IMR-90 (cell line): ENCODE results near the gene CORO1C. TPM values are rescaled to one million over a fixed set of nuclear protein-coding genes. Genes with fewer than 3 reads are reported as not detected.

Source experiments
- ATAC-seq: fragments of 200-7000 bp; cut with Tn5 transposase; 2 replicates; pipeline ENCODE4 v1.9.1; 2020; ENCODE audit warnings: low read depth, mild to moderate bottlenecking, moderate library complexity
- BruUV-seq: library from RNA; stranded (reverse); fragments of 400-500 nt; replicated peaks from 2 replicates; lab custom pipeline; 2021; lab: Mats Ljungman, UMichigan
- CTCF ChIA-PET: fragments of 300-600 bp; formaldehyde crosslinking; extraction: SDS; loops from one replicate; lab custom pipeline; 2021; ENCODE audit warnings: antibody characterized with exemption; lab: Yijun Ruan, JAX
- POLR2A ChIA-PET: fragments of 300-600 bp; sonication (Branson Sonifier 250); formaldehyde crosslinking; loops from one replicate; lab custom pipeline; 2022; ENCODE audit warnings: antibody characterized with exemption; ENCODE audit not compliant: unreplicated experiment; lab: Charles Lee
- DNase-seq: peaks from one replicate; pipeline ENCODE4 v3.0.0; 2013
- H2AFZ ChIP-seq: replicated peaks from 2 replicates; pipeline ENCODE3; 2013; ENCODE audit warnings: low read length, mild to moderate bottlenecking; ENCODE audit not compliant: poor library complexity
- H2AK5ac ChIP-seq: 2 replicates; pipeline ENCODE4 v1.6.1; 2013; ENCODE audit warnings: low read depth, low read length, inconsistent platforms
- H2AK9ac ChIP-seq: replicated peaks from 2 replicates; pipeline ENCODE3; 2013; ENCODE audit warnings: mild to moderate bottlenecking, low read depth, low read length, moderate library complexity; ENCODE audit not compliant: poor library complexity
- H2BK120ac ChIP-seq: 2 replicates; pipeline ENCODE4 v1.6.1; 2013; ENCODE audit warnings: low read depth, low read length, inconsistent platforms
- H2BK15ac ChIP-seq: 3 replicates; pipeline ENCODE4 v1.6.1; 2013; ENCODE audit warnings: low read depth, low read length, inconsistent platforms
- H2BK20ac ChIP-seq: 2 replicates; pipeline ENCODE4 v1.6.1; 2013; ENCODE audit warnings: low read depth, mild to moderate bottlenecking, inconsistent platforms, low read length, moderate library complexity
- H2BK5ac ChIP-seq: 2 replicates; pipeline ENCODE4 v1.6.1; 2013; ENCODE audit warnings: mild to moderate bottlenecking, low read depth, low read length, inconsistent platforms; ENCODE audit not compliant: poor library complexity, severe bottlenecking
- H3K14ac ChIP-seq: replicated peaks from 2 replicates; pipeline ENCODE4 v1.6.1; 2013; ENCODE audit warnings: low read depth, low read length, inconsistent platforms
- H3K18ac ChIP-seq: 2 replicates; pipeline ENCODE4 v1.6.1; 2013; ENCODE audit warnings: low read depth, low read length, control low read depth
- H3K23ac ChIP-seq: 2 replicates; pipeline ENCODE4 v1.6.1; 2013; ENCODE audit warnings: low read depth, low read length, inconsistent platforms
- H3K27ac ChIP-seq: 2 replicates; pipeline ENCODE4 v1.5.1; 2013; ENCODE audit warnings: mild to moderate bottlenecking, control low read depth, low read length; ENCODE audit not compliant: insufficient read depth
- H3K27me3 ChIP-seq: 2 replicates; pipeline ENCODE4 v1.6.1; 2013; ENCODE audit warnings: low read length; ENCODE audit not compliant: control insufficient read depth, insufficient read depth
- H3K36me3 ChIP-seq: 2 replicates; pipeline ENCODE4 v1.6.1; 2013; ENCODE audit warnings: low read length, mixed read lengths; ENCODE audit not compliant: control insufficient read depth, insufficient read depth
- H3K4ac ChIP-seq: 2 replicates; pipeline ENCODE4 v1.6.1; 2013; ENCODE audit warnings: low read depth, low read length, inconsistent platforms
- H3K4me1 ChIP-seq: 2 replicates; pipeline ENCODE4 v1.6.1; 2013; ENCODE audit warnings: low read length, mixed read lengths; ENCODE audit not compliant: control insufficient read depth, insufficient read depth
- H3K4me2 ChIP-seq: 2 replicates; pipeline ENCODE4 v1.6.1; 2013; ENCODE audit warnings: low read depth, mild to moderate bottlenecking, control low read depth, low read length, moderate library complexity
- H3K4me3 ChIP-seq: 2 replicates; pipeline ENCODE4 v1.5.1; 2013; ENCODE audit warnings: low read depth, mild to moderate bottlenecking, control low read depth, low read length, moderate library complexity; ENCODE audit not compliant: insufficient read depth
- H3K56ac ChIP-seq: 2 replicates; pipeline ENCODE4 v1.6.1; 2013; ENCODE audit warnings: low read length, inconsistent platforms; ENCODE audit not compliant: insufficient read depth; ENCODE audit errors: extremely low read depth
- H3K79me1 ChIP-seq, 2 experiments: 2 replicates each; pipeline ENCODE4 v1.6.1; 2013; ENCODE audit warnings: low read length in 2 of 2, inconsistent platforms in 1 of 2, low read depth in 1 of 2
- H3K9ac ChIP-seq: 2 replicates; pipeline ENCODE4 v1.6.1; 2013; ENCODE audit warnings: low read depth, low read length, control low read depth
- H3K9me1 ChIP-seq: 2 replicates; pipeline ENCODE4 v1.6.1; 2013; ENCODE audit warnings: low read length, inconsistent platforms; ENCODE audit not compliant: insufficient read depth
- H3K9me3 ChIP-seq: 2 replicates; pipeline ENCODE4 v1.6.1; 2013; ENCODE audit warnings: low read length; ENCODE audit not compliant: control insufficient read depth, insufficient read depth
- H4K20me1 ChIP-seq: 2 replicates; pipeline ENCODE4 v1.6.1; 2013; ENCODE audit warnings: low read length, inconsistent platforms; ENCODE audit not compliant: insufficient read depth
- H4K5ac ChIP-seq: 2 replicates; pipeline ENCODE4 v1.6.1; 2013; ENCODE audit warnings: mild to moderate bottlenecking, low read depth, low read length, control low read depth
- H4K8ac ChIP-seq, 2 experiments: 2 replicates each; pipeline ENCODE4 v1.6.1; 2013; ENCODE audit warnings: low read depth in 2 of 2, low read length in 2 of 2, control low read depth in 1 of 2, inconsistent platforms in 1 of 2
- H4K91ac ChIP-seq: 2 replicates; pipeline ENCODE4 v1.6.1; 2013; ENCODE audit warnings: low read depth, low read length, inconsistent platforms; ENCODE audit not compliant: insufficient read depth
- CHD1 ChIP-seq: IDR thresholded peaks from 2 replicates; pipeline ENCODE4 v1.6.1; 2012; ENCODE audit warnings: low read depth, low read length, improper control_type of control experiment
- MAFK ChIP-seq: IDR thresholded peaks from 2 replicates; pipeline ENCODE4 v1.6.1; 2012; ENCODE audit warnings: low read depth, low read length, improper control_type of control experiment
- MAZ ChIP-seq: IDR thresholded peaks from 2 replicates; pipeline ENCODE4 v1.6.1; 2012; ENCODE audit warnings: low read depth, mild to moderate bottlenecking, low read length, improper control_type of control experiment, moderate library complexity, borderline replicate concordance
- POLR2A ChIP-seq: IDR thresholded peaks from 2 replicates; pipeline ENCODE4 v1.6.1; 2012; ENCODE audit warnings: mild to moderate bottlenecking, low read depth, low read length
- RFX5 ChIP-seq: IDR thresholded peaks from 2 replicates; pipeline ENCODE4 v1.8.0; 2012; ENCODE audit warnings: low read depth, mild to moderate bottlenecking, low read length, moderate library complexity
- SMC3 ChIP-seq: fragments of 150-350 bp; IDR thresholded peaks from 2 replicates; pipeline ENCODE4 v1.6.1; 2016; ENCODE audit warnings: low read depth, mild to moderate bottlenecking, antibody characterized with exemption, low read length, moderate library complexity
- USF2 ChIP-seq: fragments of 150-350 bp; IDR thresholded peaks from 2 replicates; pipeline ENCODE4 v1.6.1; 2017; ENCODE audit warnings: mild to moderate bottlenecking, antibody characterized with exemption, low read length, low read depth
- WGBS, 2 experiments: methylation state at CpG; one replicate each; pipeline versions ENCODE4 v1.1.5 to v1.1.7; 2013; ENCODE audit warnings: missing lambda C conversion rate in 2 of 2; ENCODE audit not compliant: insufficient read length in 1 of 2; ENCODE audit errors: extremely low coverage in 2 of 2; 5-methylcytosine and 5-hydroxymethylcytosine counted together
- dilution Hi-C: fragments of 300-500 bp; cut with HindIII; formaldehyde crosslinking; loops from one replicate; pipeline ENCODE4 v1.14.3; 2018; ENCODE audit warnings: low sequenced_read_pairs; ENCODE audit not compliant: unreplicated experiment
- in situ Hi-C: fragments of 300-500 bp; cut with MboI; formaldehyde crosslinking; loops from 3 replicates; pipeline ENCODE4 v1.14.3; 2019; ENCODE audit warnings: low sequenced_read_pairs, inconsistent platforms, mixed read lengths
- intact Hi-C: fragments of 100-400 bp; cut with micrococcal nuclease; formaldehyde crosslinking; loops from 2 replicates; pipeline ENCODE4 v1.10.0; 2022
- polyA plus RNA-seq, 3 experiments: library from polyadenylated mRNA; depleted of rRNA; stranded (reverse); fragments of >200 nt; gene quantifications; 2 replicates each; pipeline ENCODE4 v1.2.3, GENCODE V29; 2012; ENCODE audit warnings: low replicate concordance in 1 of 3
- total RNA-seq: library from RNA; depleted of rRNA; stranded (reverse); fragments of >200 nt; gene quantifications from 2 replicates; pipeline ENCODE4 v1.2.3, GENCODE V29; 2012

CORO1C gene
- total and polyA plus RNA-seq, 2 of the 4 experiments (the other 2 are of a cell fraction), result 675 to 1,100 TPM

- no peak overlapping the region for H2BK120ac ChIP-seq
- H3K27ac ChIP-seq, result no peak overlapping the region
- ChIA-PET CTCF (no interaction called here), POLR2A (no interaction called here)
- H3K56ac ChIP-seq, result no peak overlapping the region
- peaks cover 10% of the 10 kb centered on the region for H3K9me1 ChIP-seq
- intact Hi-C loops (no loop called here), dilution Hi-C loops (no loop called here), in situ Hi-C loops (no loop called here)
- no peak overlapping the region for H2AFZ ChIP-seq
- H3K4me3 ChIP-seq, result no peak overlapping the region
- no peak overlapping the region for H4K5ac ChIP-seq
- no peaks in the 10 kb centered on the region for H3K27me3 ChIP-seq
- no peaks in the 10 kb centered on the region for H3K9me3 ChIP-seq
- H4K8ac ChIP-seq, result no peak overlapping the region
- WGBS, 2 experiments, result no CpG with 5 or more reads among the region's 3 CpGs
- no peak overlapping the region for H3K14ac ChIP-seq
- H4K91ac ChIP-seq, result no peak overlapping the region
- H2AK5ac ChIP-seq, result no peak overlapping the region
- TF ChIP-seq CHD1 (no peak), MAFK (no peak), MAZ (no peak), POLR2A (no peak), SMC3 (no peak), RFX5 (no peak), USF2 (no peak)
- H3K79me1 ChIP-seq, result peaks cover 0 to 44% of the 10 kb centered on the region in 2 experiments; a peak in 2 of 4 replicates
- H3K4ac ChIP-seq, result no peak overlapping the region
- H2AK9ac ChIP-seq, result no peak overlapping the region
- H3K36me3 ChIP-seq, result peaks cover 27% of the 10 kb centered on the region
- no peak overlapping the region for H3K9ac ChIP-seq
- ATAC-seq (no peak), DNase-seq (no peak)
- no peak overlapping the region for H3K18ac ChIP-seq
- no TSS peak for BruUV-seq
- H4K20me1 ChIP-seq, result peaks cover 78% of the 10 kb centered on the region
- no peak overlapping the region for H2BK5ac ChIP-seq
- H2BK15ac ChIP-seq, result no peak overlapping the region
- no peak overlapping the region for H3K23ac ChIP-seq
- H3K4me1 ChIP-seq, result peaks cover 10% of the 10 kb centered on the region
- no peak overlapping the region for H3K4me2 ChIP-seq
- H2BK20ac ChIP-seq, result no peak overlapping the region
Measured at GRCh38 chr12:108672054-108672453, 59.3 kb downstream of the CORO1C start.
